ENCODE results near the gene S100A12.
"Not testable (repeated sequence)": the region's sequence is repeated elsewhere in the genome, so short reads cannot be mapped to it uniquely, and the experiment has no call there.

DNA sequence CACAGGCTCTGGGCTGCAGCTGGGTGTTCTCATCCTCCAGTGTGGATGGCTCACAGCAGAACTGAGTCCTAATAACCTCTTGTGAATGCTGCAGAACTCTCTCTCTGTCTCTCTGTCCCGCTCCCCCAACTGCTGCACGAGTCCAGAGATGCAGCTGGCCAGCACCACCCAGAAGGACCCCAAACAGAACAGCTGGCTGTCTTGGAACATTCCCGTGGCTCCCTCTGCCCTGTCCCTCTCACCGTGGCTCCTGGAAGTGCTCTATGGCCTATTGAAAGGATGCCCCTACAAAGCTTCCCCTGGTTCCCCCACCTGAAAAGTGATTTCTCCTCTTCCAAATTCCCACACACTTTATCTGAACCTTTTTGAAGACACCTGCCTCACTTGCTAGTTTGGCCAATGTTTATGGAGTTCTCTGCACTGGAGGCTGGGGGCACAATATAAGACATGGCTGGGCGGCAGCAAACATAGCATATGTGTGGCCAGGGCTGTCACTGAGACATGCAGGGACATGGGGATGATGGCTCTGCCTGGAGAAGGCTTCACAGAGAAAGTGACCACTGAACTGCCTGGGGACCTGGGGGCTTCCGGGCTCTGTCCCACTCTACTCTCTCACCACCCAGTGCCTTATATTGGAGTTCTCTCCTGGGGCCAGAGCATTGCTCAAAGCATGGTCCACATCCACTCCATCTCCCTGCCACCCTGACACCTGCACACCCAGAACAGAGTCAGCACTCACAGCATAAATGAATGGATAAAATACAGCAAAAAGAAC is 30.6 kb upstream of the S100A12 start:
- TF ChIP-seq, protein P1, sequence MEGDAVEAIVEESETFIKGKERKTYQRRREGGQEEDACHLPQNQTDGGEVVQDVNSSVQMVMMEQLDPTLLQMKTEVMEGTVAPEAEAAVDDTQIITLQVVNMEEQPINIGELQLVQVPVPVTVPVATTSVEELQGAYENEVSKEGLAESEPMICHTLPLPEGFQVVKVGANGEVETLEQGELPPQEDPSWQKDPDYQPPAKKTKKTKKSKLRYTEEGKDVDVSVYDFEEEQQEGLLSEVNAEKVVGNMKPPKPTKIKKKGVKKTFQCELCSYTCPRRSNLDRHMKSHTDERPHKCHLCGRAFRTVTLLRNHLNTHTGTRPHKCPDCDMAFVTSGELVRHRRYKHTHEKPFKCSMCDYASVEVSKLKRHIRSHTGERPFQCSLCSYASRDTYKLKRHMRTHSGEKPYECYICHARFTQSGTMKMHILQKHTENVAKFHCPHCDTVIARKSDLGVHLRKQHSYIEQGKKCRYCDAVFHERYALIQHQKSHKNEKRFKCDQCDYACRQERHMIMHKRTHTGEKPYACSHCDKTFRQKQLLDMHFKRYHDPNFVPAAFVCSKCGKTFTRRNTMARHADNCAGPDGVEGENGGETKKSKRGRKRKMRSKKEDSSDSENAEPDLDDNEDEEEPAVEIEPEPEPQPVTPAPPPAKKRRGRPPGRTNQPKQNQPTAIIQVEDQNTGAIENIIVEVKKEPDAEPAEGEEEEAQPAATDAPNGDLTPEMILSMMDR (IDR thresholded peaks at IDR 0.05 in 8 of 11, conservative IDR thresholded peaks at IDR 0.05 in 3 of 11), result not testable (repeated sequence)
- not testable (repeated sequence) for TF ChIP-seq POLR2AphosphoS5 (IDR thresholded peaks at IDR 0.05)
